GM18868 (cell line): ENCODE results near the gene PSME4.
"Not testable (repeated sequence)": the region's sequence is repeated elsewhere in the genome, so short reads cannot be mapped to it uniquely, and the experiment has no call there.

Source experiments
- ATAC-seq: cut with Tn5 transposase; IDR thresholded peaks from one replicate; pipeline ENCODE4 v1.9.1; 2021; ENCODE audit warnings: mild to moderate bottlenecking, moderate library complexity; ENCODE audit not compliant: unreplicated experiment

Gene PSME4

DNA sequence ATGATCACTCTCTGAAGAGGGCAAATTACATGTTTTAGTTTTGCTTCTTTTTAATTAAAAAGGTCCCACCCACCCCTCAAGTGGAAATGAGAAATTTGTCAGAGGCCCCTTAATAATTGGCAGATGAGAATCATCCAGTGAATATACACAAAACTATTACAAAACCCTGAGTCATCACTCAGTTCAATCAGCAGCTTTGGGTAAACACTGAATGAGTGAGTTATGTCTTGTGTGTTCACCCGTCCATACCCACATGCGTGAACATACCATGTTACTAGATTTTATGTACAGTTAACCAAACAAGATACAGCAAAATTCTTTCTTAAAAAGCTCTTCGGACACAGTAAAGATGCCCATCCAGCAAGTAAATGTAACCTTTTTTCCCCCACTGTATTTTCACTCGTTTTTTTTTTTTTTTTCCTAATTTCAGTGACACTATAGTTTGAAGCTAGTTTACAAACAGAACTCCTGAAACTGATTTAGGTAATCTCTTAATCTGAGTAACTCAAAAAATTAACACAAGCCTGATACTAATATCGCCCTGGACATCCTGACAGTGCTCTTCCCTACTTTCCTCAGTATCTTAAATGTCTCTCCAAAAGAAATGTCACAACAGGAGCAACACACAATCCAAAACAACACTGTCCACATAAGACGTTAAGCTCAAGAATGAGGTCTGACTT lies 1.4 kb downstream of the PSME4 start:
- ATAC-seq, result peak; percentile 43

DNA sequence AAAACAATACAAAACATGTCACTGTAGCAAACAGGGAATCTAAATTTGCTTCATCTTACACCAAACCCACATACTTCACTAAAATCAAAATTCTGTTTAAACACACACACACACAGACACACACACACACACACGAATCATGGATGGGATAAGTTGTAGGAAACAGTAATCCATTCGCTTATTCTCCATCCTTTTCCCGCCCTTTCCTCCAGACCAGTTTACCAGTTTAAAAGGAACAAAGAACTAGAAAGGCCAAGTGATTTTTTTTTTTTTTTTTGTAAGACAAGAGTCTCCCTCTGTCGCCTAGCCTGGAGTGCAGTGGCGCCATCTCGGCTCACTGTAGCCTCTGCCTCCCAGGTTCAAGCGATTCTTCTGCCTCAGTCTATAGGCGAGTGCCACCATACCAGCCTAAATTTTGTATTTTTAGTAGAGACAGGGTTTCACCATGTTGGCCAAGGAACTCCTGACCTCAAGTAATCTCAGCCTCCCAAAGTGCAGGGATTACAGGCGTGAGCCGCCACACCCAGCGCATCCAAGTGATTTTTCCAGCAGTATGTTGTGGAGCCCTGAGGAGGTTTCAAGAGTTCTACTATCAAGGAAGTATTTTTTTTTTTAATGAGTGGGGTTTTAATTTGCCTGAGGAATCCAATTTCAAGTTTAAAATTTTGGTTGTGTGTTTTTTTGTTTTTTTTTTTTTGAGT lies 5.7 kb downstream of the PSME4 start:
- no peak for ATAC-seq

DNA sequence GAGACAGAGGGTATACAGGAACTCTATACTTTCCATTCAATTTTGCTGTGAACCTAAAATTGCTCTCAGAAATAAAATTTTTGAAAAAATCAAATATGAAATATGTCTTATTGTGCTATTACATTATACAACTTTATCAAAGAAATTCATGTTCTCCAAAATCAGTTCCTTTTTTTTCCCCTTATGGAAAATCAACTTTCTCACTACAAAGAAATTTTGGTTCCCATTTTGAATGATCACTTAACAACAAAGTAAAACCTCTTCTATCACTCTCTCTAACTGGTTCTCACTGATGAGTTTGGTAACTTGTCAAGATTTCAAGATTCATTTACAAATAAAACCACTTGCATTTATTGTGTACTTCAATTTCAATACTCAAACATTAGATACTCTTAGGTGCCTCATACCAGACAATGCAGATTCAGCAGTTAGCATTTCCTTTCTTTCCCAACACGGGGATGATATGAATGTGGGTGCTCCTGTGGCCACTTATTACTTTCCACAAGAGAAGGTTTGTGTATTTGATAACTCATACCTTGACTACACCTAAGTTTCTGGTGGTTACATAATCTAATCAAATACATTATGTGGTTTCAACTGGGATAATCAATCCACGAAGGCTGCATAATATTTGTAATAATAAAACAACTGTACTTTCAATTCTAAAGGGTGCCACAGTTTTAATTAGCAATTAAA lies 6.4 kb downstream of the PSME4 start:
- ATAC-seq, result peak; percentile 40

DNA sequence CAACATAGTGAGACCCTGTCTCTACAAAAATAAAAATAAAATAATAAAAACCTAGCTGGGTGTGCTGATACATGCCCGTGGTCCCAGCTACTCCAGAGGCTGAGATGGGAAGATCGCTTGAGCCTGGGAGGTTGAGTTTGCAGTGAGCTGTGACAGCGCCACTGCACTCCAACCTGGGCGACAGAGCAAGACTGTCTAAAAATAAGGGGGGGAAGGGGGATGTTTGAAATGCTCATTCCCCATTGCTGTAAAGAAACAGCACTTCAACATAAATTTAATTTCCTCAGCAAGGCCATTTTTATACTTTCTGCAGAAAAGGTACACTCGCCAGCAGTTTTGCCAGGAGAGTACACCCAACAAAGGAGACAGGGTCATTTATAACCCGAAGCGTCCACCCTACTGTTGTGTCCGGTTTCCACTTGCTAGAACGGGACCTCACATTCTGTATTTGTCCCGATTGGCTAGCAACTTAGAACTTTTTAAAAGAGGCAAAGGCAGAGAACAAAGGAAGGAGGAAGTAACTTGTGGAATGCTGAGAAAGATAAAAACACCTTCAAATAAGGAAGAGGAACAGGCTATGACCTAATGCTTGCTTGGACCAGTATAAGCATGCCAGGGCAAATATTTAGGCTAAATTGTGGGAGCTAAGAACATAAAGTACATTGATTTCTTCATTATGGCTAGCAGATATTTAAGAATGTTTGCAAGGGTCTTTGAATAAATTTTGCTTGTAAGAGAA lies 9.1 kb downstream of the PSME4 start:
- not testable (repeated sequence) for ATAC-seq

DNA sequence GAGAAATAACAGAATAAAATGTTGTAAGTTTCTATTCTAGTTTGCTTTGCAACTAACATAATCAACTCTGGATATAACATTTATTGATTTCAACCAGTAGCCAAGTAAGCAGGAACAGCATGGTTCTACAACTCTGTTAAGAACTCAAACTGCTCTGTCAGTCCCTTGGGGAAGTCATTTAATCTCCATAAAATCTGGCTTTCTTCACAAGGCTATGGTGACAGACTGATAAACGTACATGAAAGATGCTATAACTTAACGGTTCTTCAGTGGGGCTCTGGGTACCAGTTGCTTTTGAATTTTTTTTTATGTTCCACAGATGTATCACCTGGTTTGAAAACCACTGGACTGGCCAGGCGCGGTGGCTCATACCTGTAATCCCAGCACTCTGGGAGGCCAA lies 10.3 kb downstream of the PSME4 start:
- no peak for ATAC-seq

DNA sequence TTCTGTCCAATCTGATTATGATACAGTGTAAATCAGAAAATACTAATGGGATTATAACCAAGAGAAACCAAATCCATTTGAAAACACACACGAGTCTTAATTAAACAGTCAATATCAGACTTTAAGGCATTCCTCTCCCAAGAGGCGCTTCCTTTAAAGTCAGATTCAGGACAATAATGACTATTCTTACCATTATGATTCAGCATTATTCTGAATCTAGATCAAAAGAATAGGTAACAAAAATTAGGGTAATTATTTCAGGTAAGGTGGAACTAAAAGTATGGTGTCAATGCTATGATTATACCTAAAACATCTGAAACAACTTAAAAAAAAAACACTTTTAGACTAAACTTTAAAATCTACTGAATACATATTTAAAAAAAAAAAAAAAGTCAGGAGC lies 12.3 kb downstream of the PSME4 start:
- no peak for ATAC-seq

DNA sequence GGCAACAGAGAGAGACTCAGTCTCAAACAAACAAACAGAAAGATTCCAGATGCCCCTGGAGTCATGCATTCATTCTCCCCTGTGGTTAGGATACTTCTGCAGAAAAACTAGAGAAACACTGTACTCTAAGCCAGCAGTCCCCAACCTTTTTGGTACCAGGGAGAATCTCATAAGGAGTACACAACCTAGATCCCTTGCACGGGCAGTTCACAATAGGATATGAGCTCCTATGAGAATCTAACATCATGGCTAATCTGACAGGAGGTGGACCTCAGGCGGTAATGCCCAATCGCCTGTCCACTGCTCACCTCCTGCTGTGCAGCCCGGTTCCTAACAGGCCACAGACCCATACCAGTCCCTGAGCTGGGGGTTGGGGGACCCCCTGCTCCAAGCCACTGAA lies 18.3 kb downstream of the PSME4 start:
- no peak for ATAC-seq

DNA sequence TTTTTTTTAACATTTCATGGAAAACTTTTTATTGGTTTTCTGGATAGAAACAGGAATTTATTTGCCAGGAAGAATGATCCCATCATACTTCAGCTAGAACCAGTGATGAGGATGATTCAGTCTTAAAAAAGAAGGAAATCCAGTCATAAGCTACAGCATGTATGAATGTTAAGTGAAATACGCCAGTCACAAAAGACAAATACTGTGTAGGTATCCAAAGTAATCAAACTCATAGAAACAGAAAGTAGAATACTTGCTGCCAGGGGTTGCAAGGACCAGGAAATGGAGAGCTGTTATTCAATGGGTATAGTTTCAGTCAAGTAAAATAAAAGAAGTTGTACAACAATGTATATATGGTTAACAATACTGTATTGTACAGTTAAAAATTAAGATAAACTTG lies 21.3 kb downstream of the PSME4 start:
- ATAC-seq, result peak; percentile 73

DNA sequence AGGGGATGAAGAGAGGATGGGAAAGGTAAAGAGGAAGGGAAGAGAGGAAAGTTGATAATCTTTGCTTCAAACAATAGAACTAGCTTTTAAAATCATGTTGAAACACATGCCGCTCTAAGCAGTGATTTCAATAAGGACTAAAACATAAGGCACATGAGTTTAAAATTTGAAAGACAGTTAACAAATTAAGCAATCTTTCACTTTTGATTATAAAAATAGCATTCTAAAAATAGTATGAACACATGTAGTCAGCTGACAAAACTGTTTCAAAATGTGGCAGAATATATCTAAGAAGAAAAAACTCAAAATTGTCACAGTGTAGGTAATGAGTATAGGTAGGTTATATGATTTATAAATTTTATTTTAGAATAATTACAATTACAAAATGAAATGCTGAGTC lies 25.3 kb downstream of the PSME4 start:
- no peak for ATAC-seq

DNA sequence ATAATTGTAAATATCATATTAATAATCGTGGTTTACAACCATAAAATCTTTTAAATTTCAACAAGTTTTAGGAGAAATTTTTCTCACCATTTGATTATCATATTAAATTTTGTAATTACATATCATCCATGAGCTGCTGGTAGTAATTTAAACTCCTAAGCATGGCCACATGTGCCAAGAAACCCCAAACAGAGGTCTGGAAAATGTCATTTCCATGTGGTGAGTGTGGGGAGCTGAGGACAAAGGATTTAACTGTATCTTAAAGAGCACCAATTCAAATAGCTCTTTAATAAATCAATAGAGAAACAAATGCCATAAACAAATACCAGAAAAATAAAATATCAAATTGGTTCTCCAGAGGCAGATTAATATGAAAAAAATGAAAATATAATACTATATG lies 26.3 kb downstream of the PSME4 start:
- ATAC-seq, result no peak

DNA sequence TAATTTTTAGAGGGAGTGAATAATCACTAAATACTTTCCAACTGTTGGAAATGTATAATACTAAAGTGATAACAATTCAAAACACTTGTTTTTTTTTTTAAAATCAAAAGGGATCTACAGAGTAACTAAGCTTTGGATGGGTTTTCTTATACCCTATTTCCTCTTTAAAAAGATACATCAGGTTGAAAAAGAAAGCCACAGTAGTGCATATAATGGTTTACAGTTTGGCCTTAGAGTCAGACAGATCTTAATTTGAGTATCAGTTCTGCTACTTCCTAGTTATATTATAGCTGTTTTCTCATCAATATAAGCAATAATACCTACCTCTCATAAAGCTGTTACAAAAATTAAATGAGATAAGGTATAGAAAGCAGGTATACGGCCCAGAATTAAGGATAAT lies 28.5 kb downstream of the PSME4 start:
- peak; percentile 39 for ATAC-seq

DNA sequence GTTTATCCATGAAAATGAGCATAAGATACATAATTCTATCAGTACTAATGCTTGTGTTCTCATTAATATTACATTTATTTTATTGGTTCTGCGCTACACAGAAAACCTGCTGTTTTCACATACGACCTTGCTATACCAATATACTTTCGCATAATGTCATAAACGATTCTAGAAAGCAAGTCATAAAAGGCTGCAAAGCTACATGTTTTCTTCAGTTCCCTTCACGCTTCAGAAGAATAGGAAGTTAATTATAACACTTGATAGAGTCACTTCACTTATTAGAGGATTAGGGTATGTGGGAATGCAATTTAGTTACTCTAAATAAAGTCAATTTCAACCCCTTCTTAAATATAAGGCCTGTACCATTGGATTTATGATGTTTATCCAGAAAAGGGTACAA lies 29.0 kb downstream of the PSME4 start:
- peak; percentile 88 for ATAC-seq

DNA sequence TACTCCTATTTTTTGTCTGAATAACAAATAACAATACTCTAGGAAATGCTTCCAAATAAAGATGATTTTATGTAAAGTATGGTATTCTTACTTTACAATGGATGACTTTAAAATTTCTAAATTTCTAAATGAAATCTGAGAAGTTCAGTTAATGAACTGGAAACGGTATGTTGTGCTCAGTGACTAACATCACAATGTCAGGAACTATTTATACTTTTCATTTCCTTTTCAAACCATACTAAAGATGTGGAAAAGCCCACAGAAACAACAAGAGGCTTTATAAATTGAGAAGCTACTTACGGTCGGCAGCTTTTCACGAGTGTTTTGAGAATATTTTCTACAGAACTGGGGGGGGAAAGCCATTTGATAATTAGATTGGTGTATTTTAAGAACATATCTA lies 31.1 kb downstream of the PSME4 start:
- ATAC-seq, result no peak

DNA sequence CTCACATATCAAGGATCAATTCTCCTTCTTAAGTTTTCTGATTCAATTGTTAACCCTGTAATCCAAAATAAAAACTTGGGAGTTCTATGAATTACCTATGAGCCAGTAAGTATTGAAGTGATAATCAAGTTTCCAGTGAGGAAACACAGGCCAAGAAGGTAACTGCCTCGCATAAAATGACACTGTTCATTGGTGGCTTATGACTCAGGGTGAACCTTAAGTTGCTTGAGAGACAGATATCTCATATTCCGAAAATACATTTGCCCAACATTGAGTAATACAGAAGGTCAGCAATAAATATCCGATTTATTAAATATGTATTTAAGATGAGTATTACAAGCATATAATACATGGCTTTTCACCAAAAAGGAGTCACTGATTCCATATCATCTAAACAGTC lies 31.9 kb downstream of the PSME4 start:
- no peak for ATAC-seq

DNA sequence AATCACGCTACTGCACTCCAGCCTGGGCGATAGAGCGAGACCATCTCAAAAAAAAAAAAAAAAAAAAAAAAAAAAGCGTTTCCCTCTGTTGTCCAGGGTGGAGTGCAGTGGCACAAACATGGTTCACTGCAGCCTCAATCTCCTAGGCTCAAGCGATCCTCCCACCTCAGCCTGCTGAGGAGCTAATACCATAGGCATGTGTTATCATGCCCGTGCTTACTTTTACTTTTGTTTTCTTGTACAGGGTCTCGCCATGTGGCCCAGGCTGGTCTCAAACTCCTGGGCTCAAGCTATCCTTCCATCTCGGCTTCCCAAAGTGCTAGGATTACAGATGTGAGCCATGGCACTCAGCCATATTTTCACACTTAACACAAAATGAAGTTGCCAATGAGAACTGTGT lies 37.5 kb downstream of the PSME4 start:
- ATAC-seq, result no peak

DNA sequence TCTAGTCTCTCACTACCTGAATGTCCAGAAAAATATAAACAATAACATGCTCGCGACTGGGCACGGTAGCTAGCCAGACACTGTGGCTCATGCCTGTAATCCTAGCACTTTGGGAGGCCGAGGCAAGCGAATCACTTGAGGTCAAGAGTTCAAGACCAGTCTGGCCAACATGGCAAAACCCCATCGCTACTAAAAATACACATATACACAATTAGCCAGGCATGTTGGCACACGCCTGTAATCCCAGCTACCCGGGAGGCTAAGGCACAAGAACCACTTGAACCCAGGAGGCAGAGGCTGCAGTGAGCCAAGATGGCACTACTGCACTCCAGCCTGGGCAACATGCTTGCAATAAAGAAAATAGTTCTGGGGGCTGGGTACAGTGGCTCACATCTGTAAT lies 44.5 kb downstream of the PSME4 start:
- ATAC-seq, result not testable (repeated sequence)

DNA sequence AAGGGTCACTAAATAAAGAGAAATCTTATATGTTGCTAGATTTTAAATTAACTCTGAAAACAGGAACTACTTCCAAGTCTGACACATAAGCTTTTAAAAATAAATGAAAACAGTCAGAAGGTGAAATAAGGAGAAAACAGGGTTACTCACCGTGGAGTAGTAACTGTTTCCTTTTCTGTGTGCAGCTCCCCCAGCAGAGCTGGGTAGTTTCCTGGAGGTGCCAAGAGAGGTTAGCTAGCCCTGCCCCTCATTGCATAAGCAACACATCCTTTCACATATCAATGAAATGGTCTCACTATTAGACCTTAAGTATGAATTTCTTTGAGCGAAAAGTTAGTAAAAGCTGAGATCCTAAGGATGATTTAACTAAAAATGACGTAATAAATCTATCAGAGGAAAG lies 57.1 kb downstream of the PSME4 start:
- ATAC-seq, result peak; percentile 97

DNA sequence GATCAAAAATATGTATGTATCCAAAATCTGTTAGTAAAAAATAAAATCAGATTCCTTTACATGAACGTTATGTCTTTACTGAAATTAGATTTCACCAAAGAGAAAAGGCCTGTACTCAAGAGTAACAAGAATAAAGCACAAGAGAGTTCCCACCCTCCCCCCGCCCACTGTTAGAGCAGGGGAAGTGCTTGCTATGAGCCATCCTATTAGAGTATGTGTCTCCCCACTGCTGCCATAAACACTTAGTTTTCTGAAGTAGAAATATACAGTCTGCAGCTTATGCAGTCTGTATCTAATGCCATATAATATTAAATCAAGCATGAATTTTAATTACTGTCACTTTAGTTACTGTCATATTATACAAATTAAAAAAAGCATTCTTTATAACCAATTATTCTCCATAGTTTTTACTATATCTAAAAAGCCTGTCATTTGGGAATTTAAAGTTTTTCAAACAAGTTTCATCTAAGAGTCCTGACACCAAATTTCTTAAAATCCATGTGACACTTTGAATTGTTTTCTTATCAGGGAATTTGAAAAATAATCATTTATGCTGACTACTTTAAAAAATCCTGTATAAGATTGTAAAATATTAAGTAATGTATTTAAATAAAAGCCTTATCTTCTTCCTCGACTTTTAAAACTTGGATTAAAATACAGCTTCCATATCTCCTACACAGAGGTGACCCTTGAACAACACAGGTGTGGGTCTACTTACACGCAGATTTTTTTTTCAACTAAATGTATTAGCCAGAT lies 59.2 kb downstream of the PSME4 start:
- no peak for ATAC-seq

DNA sequence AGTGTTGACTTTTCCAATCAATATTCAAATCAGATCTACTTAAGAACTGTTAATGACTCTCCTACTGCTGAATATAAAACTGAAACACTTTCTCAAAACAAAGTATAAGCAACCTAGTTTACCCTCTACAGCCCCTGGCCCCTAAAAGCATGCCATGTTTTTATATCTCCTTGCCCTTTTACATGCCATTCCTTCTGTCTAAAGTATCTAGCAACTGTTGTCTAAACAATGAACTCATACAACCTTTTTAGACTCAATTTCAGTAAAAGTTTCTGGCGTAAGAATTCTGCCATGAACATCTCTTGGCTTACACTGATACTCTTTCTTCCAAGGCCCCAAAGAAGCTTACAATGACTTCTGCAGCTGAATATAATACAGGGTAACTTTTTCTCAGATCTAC lies 63.2 kb downstream of the PSME4 start:
- no peak for ATAC-seq

DNA sequence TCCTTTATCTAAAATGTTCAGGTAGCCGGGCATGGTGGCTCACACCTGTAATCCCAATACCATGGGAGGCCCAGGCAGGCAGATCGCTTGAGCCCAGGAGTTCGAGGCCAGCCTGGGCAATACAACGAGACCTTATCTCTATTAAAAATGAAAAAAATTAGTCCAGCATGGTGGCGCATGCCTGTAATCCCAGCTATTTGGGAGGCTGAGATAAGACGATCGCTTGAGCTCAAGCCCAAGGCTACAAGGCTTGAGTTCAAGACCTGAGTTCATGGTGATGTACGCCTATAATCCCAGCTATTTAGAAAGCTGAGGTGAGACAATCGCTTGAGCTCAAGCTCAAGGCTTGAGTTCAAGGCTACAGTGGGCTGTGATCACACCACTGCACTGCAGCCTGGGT lies 65.4 kb downstream of the PSME4 start:
- ATAC-seq, result no peak

DNA sequence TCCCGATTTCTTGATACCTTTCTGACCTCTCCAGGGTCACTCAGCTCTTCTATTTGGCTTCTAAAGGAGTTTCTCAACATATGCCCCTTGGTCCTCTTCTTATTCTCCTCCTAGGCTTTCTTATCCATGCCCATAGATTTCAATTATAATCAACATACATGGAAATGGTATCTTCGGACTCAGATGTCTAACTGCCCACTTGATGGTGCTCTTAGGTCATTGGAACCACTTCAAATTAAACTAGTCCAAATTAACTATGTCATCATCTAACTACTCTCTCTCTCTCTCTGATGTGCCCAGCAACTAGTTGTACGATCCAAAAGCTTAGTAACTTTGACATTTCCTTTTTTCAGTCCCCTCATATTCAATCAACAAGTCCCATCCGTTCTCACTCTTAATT lies 67.8 kb downstream of the PSME4 start:
- ATAC-seq, result no peak
